Measurements from ENCODE around the gene MFAP3L. TPM values are rescaled to one million over a fixed set of nuclear protein-coding genes. Genes with fewer than 3 reads are reported as not detected.

The MFAP3L gene
- total RNA-seq, 1 donor from 2014 or later: 1.6 TPM

DNA sequence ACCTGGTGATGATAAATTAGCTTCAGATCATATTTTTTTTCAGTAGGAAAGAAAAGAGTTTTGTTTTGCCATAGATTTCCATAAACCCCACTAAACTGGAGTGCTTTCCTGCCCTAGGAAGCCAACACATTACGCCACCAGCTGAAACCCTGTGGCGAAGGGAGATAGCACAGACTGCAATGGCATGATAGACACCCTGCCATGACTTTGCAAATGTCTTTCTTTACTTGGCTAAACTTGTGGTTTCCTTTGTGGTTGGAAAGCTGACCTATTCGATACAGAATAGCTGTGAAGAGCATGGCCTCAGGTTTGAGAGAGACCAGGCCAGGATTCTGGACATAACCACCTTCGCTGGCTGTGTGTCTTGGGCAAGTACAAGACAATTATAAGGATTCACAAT is 19.1 kb downstream of the MFAP3L start:
- Histone ChIP-seq H3K27me3 (ENCODE audit: control insufficient read depth in 3 of 3, insufficient read depth in 3 of 3, low read length in 3 of 3) (no peaks in the 10 kb centered on the region), H3K9ac (ENCODE audit: low read depth in 1 of 3, low read length in 3 of 3) (no peak overlapping the region), H3K36me3 (ENCODE audit: control insufficient read depth in 3 of 3, insufficient read depth in 3 of 3, low read length in 3 of 3) (peaks cover 0 to 2% (median 0%) of the 10 kb centered on the region in 3 donors), H3K27ac (ENCODE audit: low read depth, low read length) (peak overlapping the region; percentile 7), H3K4me3 (ENCODE audit: low read length in 3 of 3) (no peak overlapping the region), H3K4me1 (ENCODE audit: control insufficient read depth in 3 of 3, insufficient read depth in 3 of 3, low read length in 3 of 3) (peaks cover 0 to 21% (median 13%) of the 10 kb centered on the region in 3 donors), H3K9me3 (ENCODE audit: control insufficient read depth in 3 of 3, low read length in 3 of 3) (no peaks in the 10 kb centered on the region)

DNA sequence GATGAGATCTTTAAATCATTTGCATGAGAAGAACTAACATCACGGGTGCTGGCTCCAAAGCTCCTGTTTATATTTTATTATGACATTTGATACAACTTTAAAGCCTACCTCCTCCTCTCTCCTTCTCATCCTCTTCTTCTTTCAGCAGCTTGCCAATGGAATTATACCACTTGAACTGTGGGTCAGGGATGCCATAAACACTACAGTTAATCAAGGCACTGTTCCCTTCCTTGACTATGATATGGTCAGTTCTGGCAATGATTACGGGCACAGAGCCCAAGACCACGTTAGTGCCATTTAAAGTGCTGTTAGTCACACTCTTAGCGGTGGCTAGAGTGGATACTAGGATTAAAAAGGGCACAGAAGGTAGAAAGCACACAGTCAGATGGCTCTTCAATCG is 20.7 kb downstream of the MFAP3L start:
- Histone ChIP-seq H3K36me3 (ENCODE audit: control insufficient read depth in 3 of 3, insufficient read depth in 3 of 3, low read length in 3 of 3) (peaks cover 0 to 2% (median 0%) of the 10 kb centered on the region in 3 donors), H3K9me3 (ENCODE audit: control insufficient read depth in 3 of 3, low read length in 3 of 3) (no peaks in the 10 kb centered on the region), H3K4me3 (ENCODE audit: low read length in 3 of 3) (no peak overlapping the region), H3K27me3 (ENCODE audit: control insufficient read depth in 3 of 3, insufficient read depth in 3 of 3, low read length in 3 of 3) (no peaks in the 10 kb centered on the region), H3K4me1 (ENCODE audit: control insufficient read depth in 3 of 3, insufficient read depth in 3 of 3, low read length in 3 of 3) (peaks cover 0 to 11% (median 4%) of the 10 kb centered on the region in 3 donors), H3K27ac (ENCODE audit: low read depth, low read length) (peak overlapping the region; percentile 25), H3K9ac (ENCODE audit: low read depth in 1 of 3, low read length in 3 of 3) (no peak overlapping the region)

DNA sequence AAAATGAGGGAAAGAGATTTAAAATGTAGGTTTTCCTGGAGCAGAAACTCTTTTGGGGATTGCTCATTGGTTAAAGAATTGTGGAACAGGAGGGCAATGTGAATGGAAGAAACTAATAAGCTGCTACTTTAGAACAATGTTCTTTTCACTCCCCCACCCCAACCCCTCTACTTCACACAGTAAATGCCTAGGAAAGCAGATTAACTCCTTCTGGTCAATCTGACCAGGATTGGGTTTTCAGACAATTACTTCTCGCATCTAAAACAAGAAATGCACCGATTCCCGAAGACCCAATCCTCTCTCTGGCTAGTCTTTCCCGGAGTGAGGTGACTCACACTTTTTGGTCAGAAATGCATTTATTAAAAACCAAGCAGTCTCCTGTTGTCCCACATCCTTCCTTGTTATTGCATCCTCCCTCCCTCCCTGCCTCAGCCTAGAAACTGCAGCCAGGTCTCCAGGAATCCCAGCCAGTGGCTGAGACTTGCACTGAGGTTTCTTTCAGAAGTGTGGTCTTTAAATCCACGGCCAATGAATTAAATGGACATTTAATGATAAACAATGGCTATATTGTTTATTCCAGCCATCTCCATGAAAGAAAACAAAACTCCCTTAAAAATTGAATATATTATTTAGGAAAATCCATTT is 21.4 kb downstream of the MFAP3L start:
- no peak overlapping the region for H3K9ac ChIP-seq (ENCODE audit: low read depth in 1 of 3, low read length in 3 of 3)
- H3K4me3 ChIP-seq (ENCODE audit: low read length in 3 of 3): no peak overlapping the region
- no peaks in the 10 kb centered on the region for H3K9me3 ChIP-seq (ENCODE audit: control insufficient read depth in 3 of 3, low read length in 3 of 3)
- H3K36me3 ChIP-seq (ENCODE audit: control insufficient read depth in 3 of 3, insufficient read depth in 3 of 3, low read length in 3 of 3): peaks cover 0 to 2% (median 0%) of the 10 kb centered on the region in 3 donors
- H3K27me3 ChIP-seq (ENCODE audit: control insufficient read depth in 3 of 3, insufficient read depth in 3 of 3, low read length in 3 of 3): no peaks in the 10 kb centered on the region
- no peak overlapping the region for H3K27ac ChIP-seq (ENCODE audit: low read depth, low read length)
- peaks cover 0 to 9% (median 4%) of the 10 kb centered on the region in 3 donors for H3K4me1 ChIP-seq (ENCODE audit: control insufficient read depth in 3 of 3, insufficient read depth in 3 of 3, low read length in 3 of 3)

DNA sequence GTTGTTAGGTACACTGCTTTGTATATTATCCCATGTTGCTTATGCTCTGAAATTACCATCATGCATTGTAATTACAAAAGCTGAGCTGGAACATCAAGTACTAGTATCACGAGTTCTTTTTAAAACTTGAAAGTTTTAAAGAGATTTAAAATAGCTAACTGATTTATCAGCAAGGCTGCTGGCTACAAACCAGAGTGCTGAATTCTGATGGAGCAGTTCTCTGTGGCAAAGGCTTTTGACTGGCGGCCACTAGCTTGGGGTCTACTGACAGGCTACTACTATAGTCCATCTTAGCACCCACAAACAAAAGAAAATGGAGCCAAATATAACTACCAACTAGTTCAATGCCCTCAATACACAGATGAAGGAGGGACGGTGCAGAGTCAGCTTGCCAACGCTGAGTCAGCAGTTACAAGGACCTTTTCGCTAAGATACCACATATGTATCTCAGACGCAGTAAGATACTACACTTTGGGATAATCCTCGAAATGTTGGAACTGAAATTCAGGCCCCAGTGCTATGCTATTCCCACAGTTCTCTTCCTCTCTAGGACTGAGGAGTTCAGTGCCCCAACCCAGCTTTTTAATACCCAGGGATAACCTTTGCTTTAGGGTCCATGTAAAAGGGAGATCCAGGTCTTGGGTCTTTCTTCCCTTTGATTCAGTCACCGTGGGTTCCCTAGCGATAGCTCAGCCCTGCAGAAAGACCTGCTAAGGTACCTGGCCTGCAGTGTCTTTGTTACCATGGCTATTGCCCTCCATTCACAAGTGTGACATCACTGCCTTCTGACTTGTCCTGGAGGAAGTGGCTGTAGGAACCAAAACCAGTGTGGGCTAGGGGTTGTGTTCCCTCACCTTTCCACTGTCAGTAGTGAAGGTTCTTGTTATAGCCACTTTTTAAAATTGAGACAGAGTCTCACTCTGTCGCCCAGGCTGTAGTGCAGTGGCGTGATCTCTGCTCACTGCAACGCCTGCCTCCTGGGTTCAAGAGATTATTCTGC is 22.8 kb downstream of the MFAP3L start:
- Histone ChIP-seq H3K36me3 (ENCODE audit: control insufficient read depth in 3 of 3, insufficient read depth in 3 of 3, low read length in 3 of 3) (peaks cover 0 to 2% (median 0%) of the 10 kb centered on the region in 3 donors), H3K4me3 (ENCODE audit: low read length in 3 of 3) (no peak overlapping the region), H3K9ac (ENCODE audit: low read depth in 1 of 3, low read length in 3 of 3) (no peak overlapping the region), H3K27me3 (ENCODE audit: control insufficient read depth in 3 of 3, insufficient read depth in 3 of 3, low read length in 3 of 3) (no peaks in the 10 kb centered on the region), H3K4me1 (ENCODE audit: control insufficient read depth in 3 of 3, insufficient read depth in 3 of 3, low read length in 3 of 3) (peaks cover 0 to 9% (median 4%) of the 10 kb centered on the region in 3 donors), H3K27ac (ENCODE audit: low read depth, low read length) (no peak overlapping the region), H3K9me3 (ENCODE audit: control insufficient read depth in 3 of 3, low read length in 3 of 3) (no peaks in the 10 kb centered on the region)

DNA sequence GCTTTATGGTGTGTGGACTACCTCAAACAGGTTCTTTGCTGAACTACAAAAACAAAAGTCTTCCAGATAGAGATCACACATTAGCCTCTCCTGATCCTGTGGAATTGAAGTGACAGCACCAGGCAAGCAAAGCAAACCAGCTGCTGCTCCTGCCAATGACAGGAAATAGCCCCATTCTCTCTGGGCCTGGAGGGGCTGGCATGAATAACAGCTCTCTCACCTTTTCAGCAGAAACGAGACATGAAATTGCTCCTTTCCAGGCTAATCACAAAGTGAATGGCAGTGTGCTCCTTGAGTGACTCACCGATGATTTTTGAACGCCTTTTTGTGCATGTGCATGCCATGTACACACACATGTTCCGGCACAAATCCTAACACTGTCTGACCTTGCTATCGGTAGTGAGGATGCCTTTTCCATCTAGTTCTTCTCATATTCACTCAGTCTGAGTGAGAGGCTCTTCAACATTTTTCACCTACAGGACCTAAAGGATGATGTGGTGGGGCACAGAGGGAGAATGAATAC is 24.4 kb downstream of the MFAP3L start:
- Histone ChIP-seq H3K27me3 (ENCODE audit: control insufficient read depth in 3 of 3, insufficient read depth in 3 of 3, low read length in 3 of 3) (no peaks in the 10 kb centered on the region), H3K9ac (ENCODE audit: low read depth in 1 of 3, low read length in 3 of 3) (no peak overlapping the region), H3K36me3 (ENCODE audit: control insufficient read depth in 3 of 3, insufficient read depth in 3 of 3, low read length in 3 of 3) (peaks cover 0 to 2% (median 0%) of the 10 kb centered on the region in 3 donors), H3K9me3 (ENCODE audit: control insufficient read depth in 3 of 3, low read length in 3 of 3) (no peaks in the 10 kb centered on the region), H3K4me3 (ENCODE audit: low read length in 3 of 3) (no peak overlapping the region), H3K27ac (ENCODE audit: low read depth, low read length) (no peak overlapping the region), H3K4me1 (ENCODE audit: control insufficient read depth in 3 of 3, insufficient read depth in 3 of 3, low read length in 3 of 3) (peaks cover 0 to 6% (median 4%) of the 10 kb centered on the region in 3 donors)

DNA sequence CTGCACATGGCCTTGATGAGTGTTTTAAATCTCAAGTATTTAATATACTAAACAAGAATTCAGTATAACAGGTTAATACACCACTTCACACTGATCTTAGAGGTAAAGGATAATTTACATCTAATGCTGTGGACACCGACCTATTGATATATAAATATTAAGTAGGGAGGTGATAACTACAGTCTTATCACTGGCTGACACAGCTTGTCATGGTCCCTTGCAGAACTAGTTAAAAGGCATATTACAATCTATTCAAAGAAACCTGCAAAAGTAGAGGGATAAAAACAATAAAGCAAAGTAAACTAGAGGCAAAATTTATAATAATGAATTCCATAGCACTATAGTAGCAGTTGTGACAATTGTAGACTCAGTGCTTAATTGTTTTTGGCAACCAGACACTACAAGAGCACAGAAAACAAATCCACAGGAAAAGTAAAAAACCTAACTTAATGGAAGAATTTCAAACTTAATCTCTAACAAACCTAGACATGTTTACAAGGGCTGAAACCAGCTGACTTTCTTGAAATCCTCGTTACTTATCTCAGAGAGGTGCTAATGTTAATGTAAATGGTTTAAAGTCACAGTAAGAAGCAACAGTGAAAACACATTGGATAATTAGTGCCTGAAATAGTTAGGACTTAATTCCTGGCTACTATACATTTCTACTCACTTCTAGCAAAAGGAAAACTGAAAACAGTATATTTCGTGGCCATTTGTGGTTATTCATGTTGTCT is 25.0 kb downstream of the MFAP3L start:
- H3K9me3 ChIP-seq (ENCODE audit: control insufficient read depth in 3 of 3, low read length in 3 of 3): no peaks in the 10 kb centered on the region
- no peak overlapping the region for H3K4me3 ChIP-seq (ENCODE audit: low read length in 3 of 3)

DNA sequence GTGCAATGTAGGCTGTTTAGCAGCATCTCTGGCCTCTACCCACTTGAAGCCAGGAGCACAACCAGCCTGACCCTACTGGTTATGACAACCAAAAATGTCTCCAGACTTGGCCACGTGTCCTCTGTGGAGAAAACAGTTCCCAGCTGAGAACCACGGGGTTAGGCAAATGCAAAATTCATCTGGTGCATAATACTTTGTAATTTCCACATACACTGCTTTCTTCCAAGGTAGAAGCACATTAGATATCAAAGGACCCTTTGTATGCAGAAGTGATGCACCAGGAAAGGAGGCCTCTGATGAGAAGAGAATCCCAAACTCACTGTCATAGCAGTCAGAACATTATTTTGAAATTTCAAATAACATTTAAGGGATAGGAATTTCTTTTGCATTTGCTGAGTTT is 26.3 kb downstream of the MFAP3L start:
- H3K4me3 ChIP-seq (ENCODE audit: low read length in 3 of 3): no peak overlapping the region

More for the DNA sequence above, 25.0 kb downstream of the MFAP3L start:
- no peaks in the 10 kb centered on the region for H3K27me3 ChIP-seq (ENCODE audit: control insufficient read depth in 3 of 3, insufficient read depth in 3 of 3, low read length in 3 of 3)
- no peak overlapping the region for H3K27ac ChIP-seq (ENCODE audit: low read depth, low read length)
- no peak overlapping the region for H3K9ac ChIP-seq (ENCODE audit: low read depth in 1 of 3, low read length in 3 of 3)
- H3K4me1 ChIP-seq (ENCODE audit: control insufficient read depth in 3 of 3, insufficient read depth in 3 of 3, low read length in 3 of 3): peaks cover 0 to 6% (median 0%) of the 10 kb centered on the region in 3 donors
- peaks cover 0 to 2% (median 0%) of the 10 kb centered on the region in 3 donors for H3K36me3 ChIP-seq (ENCODE audit: control insufficient read depth in 3 of 3, insufficient read depth in 3 of 3, low read length in 3 of 3)

DNA sequence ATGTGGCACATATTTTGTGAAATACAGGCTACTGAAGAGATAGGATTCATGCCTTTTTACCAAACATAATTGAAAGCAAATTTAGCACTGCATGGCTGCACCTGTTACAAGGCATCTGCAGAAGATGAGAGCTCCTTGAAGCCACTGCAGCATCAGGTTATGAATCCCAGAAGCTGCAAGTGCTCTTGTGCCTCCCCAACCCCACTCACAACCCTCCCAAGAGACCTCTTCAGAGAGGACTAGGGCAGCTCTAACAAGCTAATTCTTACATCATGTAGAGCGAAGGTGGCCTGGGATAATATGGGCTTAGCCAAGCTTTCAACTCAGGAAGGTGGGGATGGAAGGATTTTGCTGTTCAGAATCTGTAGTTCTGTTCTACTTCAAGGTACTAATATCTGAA is 27.2 kb downstream of the MFAP3L start:
- no peak overlapping the region for H3K9ac ChIP-seq (ENCODE audit: low read depth in 1 of 3, low read length in 3 of 3)
- peaks cover 0 to 2% (median 0%) of the 10 kb centered on the region in 3 donors for H3K36me3 ChIP-seq (ENCODE audit: control insufficient read depth in 3 of 3, insufficient read depth in 3 of 3, low read length in 3 of 3)
- H3K4me3 ChIP-seq (ENCODE audit: low read length in 3 of 3): no peak overlapping the region
- no peaks in the 10 kb centered on the region for H3K9me3 ChIP-seq (ENCODE audit: control insufficient read depth in 3 of 3, low read length in 3 of 3)
- H3K27ac ChIP-seq (ENCODE audit: low read depth, low read length): no peak overlapping the region
- no peaks in the 10 kb centered on the region for H3K4me1 ChIP-seq (ENCODE audit: control insufficient read depth in 3 of 3, insufficient read depth in 3 of 3, low read length in 3 of 3)
- no peaks in the 10 kb centered on the region for H3K27me3 ChIP-seq (ENCODE audit: control insufficient read depth in 3 of 3, insufficient read depth in 3 of 3, low read length in 3 of 3)

More for the DNA sequence above, 26.3 kb downstream of the MFAP3L start:
- H3K27me3 ChIP-seq (ENCODE audit: control insufficient read depth in 3 of 3, insufficient read depth in 3 of 3, low read length in 3 of 3): no peaks in the 10 kb centered on the region
- no peaks in the 10 kb centered on the region for H3K4me1 ChIP-seq (ENCODE audit: control insufficient read depth in 3 of 3, insufficient read depth in 3 of 3, low read length in 3 of 3)
- no peak overlapping the region for H3K9ac ChIP-seq (ENCODE audit: low read depth in 1 of 3, low read length in 3 of 3)
- H3K27ac ChIP-seq (ENCODE audit: low read depth, low read length): no peak overlapping the region
- H3K36me3 ChIP-seq (ENCODE audit: control insufficient read depth in 3 of 3, insufficient read depth in 3 of 3, low read length in 3 of 3): peaks cover 0 to 2% (median 0%) of the 10 kb centered on the region in 3 donors
- no peaks in the 10 kb centered on the region for H3K9me3 ChIP-seq (ENCODE audit: control insufficient read depth in 3 of 3, low read length in 3 of 3)

DNA sequence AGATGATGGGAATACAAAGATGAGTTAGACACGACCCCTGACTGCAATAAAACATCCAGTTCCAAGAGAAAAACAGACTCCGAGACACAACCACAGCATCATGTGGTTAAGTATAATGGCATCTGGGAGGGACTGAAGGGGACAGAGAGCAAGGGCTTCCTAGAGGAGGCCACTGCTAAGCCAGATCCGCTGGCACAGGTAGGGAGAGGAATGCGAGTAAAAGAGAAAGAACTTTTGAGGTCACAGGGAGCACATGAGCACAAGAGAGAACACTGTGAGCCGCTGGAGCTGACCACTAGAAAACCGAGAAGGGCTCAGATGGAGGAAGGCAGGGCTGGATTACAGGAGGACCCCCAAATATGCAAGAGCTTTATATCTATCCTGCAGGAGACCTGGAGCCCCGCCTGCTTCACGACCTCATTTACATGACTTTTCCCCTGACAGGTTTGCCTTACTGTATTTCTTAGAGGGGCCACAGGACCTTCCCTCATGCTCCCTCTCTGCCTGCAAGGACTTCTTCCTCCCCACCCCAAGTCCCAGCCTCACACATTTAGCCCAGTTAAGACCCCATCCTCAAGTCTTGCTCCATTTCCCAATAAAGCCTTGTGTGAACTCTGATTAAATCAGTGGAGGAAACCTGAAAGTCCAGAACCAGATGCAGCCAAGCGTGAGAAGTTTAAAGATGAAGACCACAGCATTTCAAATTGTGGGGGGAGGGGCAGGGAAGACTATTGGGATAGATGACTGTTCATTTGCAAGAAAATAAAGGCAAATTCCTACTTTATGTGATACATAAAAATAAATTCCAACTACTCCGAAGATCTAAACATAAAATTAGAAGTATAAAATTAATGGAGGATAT is 29.6 kb downstream of the MFAP3L start:
- no peak overlapping the region for H3K9ac ChIP-seq (ENCODE audit: low read depth in 1 of 3, low read length in 3 of 3)
- H3K9me3 ChIP-seq (ENCODE audit: control insufficient read depth in 3 of 3, low read length in 3 of 3): peaks cover 0 to 2% (median 0%) of the 10 kb centered on the region in 3 donors
- H3K27ac ChIP-seq (ENCODE audit: low read depth, low read length): no peak overlapping the region

More for the DNA sequence above, 29.6 kb downstream of the MFAP3L start:
- no peaks in the 10 kb centered on the region for H3K27me3 ChIP-seq (ENCODE audit: control insufficient read depth in 3 of 3, insufficient read depth in 3 of 3, low read length in 3 of 3)
- H3K4me3 ChIP-seq (ENCODE audit: low read length in 3 of 3): no peak overlapping the region
- H3K4me1 ChIP-seq (ENCODE audit: control insufficient read depth in 3 of 3, insufficient read depth in 3 of 3, low read length in 3 of 3): no peaks in the 10 kb centered on the region
- peaks cover 0 to 7% (median 0%) of the 10 kb centered on the region in 3 donors for H3K36me3 ChIP-seq (ENCODE audit: control insufficient read depth in 3 of 3, insufficient read depth in 3 of 3, low read length in 3 of 3)

Measured in skeletal muscle tissue (tissue), 4 donors.